NCI-H146 (cell line): ENCODE measurements around the gene GRB2.
"Not testable (repeated sequence)": the region's sequence is repeated elsewhere in the genome, so short reads cannot be mapped to it uniquely, and the experiment has no call there.

Source experiments
- DNase-seq: peaks from one replicate; lab custom pipeline; 2025; lab: John Stamatoyannopoulos, UW

Gene GRB2

GRCh38 chr17:75350029-75350428 lies 55.4 kb downstream of the GRB2 start:
- DNase-seq, result peak; percentile 21

GRCh38 chr17:75349589-75349988 lies 55.9 kb downstream of the GRB2 start:
- DNase-seq, result no peak

- DNase-seq, result no peak
Measured at GRCh38 chr17:75348386-75349012, 57.0 kb downstream of the GRB2 start.

DNA sequence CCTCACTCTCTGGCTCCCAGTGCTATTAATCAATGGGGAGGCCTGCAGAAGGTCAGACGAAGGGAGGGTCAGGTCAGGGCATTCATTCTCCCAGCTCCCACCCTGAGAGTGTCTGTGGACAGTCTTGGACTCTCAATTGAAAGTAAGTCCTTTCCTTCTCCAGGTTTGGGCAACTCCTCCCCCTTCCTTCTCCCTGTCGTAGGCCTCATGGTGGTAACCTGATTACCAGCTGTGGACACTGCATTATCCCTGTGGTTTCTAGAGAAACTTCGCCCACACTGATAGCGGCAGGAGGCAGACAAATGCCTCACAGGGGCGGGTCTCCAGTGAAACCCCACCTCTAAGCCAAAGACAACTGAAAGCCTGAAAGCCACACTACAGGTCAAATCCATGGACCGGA lies 58.6 kb downstream of the GRB2 start:
- DNase-seq, result peak; percentile 5

- not testable (repeated sequence) for DNase-seq
Measured at GRCh38 chr17:75346368-75346767, 59.1 kb downstream of the GRB2 start.

GRCh38 chr17:75345514-75346167 lies 59.8 kb downstream of the GRB2 start:
- DNase-seq, result no peak

- DNase-seq, result no peak
Measured at GRCh38 chr17:75344666-75345065, 60.8 kb downstream of the GRB2 start.

DNA sequence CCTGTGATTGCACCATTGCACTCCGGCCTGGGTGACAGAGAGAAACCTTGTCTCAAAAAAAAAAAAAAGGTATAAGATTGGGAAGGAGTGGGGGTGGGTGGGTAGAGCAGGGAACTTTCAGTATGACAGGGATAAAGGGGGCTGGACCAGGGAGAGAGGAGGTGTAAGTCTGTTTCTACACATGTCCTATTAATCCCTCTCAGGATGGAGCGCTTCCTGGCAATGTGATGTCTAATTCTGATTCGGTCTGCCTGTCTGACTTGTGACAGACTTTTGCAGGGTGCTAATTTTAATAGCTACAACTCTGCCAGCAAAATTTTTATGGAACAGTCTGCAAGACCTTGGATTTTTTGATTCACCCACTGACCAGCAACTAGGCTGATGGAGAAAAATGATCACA lies 62.5 kb downstream of the GRB2 start:
- no peak for DNase-seq

GRCh38 chr17:75341784-75342486 lies 63.5 kb downstream of the GRB2 start:
- no peak for DNase-seq

DNA sequence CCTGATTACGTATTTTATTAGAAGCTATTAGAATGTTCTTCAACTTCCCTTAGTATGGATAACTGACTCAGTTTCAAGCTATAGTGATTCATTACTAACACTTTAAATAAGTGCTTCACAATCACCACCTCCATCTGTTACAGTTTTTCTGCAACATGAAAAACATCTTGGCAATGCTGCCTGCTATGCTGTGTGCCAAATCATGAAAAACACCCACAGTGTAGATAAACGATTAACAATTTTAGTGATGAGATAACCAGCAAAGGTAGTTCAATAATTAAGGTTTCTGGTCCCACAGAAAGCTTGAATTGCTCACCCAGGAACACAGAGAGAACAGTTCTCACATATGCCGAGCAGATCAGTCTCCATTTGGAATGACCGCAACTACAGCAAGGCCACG lies 64.8 kb downstream of the GRB2 start:
- DNase-seq, result no peak

DNA sequence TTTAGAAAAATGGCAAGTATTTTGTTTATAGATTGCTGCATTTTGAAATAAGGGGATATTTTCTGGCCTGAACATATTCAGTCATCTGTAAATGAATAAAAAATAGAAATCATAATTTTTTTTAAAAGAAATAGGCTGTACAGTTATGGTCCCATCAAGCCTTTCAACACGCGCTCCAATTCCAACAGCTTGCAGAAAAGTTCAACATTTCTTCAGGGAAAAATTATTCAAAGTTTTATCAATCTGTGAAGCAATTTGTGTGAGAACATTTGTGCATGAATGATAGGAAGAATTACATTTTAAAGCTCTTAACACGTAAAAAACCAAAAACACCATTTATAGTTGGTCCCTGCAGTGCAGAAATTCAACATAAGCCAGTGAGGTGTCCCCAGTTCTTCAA lies 65.5 kb downstream of the GRB2 start:
- no peak for DNase-seq

GRCh38 chr17:75338335-75338734 lies 67.1 kb downstream of the GRB2 start:
- DNase-seq, result no peak

GRCh38 chr17:75335315-75335714 lies 70.2 kb downstream of the GRB2 start:
- DNase-seq, result no peak

DNA sequence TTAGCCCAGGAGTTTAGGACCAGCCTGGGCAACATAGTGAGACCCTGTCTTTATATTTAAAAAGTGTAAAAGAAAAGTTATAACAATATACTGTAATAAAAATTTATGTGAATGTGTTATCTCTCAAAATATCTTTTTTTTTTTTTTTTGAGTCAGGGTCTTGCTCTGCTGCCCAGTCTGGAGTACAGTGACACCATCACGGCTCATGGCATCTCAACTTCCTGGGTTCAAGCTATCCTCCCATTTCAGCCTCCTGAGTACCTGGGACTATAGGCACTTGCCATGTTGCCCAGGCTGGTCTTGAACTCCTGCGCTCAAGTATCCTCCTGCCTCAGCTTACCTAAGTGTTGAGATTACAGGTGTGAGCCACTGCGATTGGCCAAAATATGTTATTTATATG lies 70.8 kb downstream of the GRB2 start:
- no peak for DNase-seq

- no peak for DNase-seq
Measured at GRCh38 chr17:75331671-75332070, 73.8 kb downstream of the GRB2 start.

DNA sequence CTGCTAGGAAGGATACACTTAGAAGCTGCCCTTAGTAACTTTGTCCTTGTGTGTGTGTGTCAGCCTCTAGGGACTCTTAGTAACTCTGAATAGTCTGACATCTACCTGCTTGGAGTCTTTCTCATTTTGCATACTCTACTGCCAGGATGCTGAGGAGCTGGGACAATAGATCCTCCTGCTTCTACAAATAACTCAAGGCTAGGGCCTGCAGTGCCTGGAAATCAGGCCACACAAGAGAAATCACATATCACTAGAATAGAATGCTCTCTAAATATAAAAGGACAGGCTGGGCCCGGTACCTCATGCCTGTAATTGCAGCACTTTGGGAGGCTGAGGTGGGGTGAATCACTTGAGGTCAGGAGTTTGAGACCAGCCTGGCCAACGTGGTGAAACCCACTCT lies 77.7 kb downstream of the GRB2 start:
- no peak for DNase-seq

DNA sequence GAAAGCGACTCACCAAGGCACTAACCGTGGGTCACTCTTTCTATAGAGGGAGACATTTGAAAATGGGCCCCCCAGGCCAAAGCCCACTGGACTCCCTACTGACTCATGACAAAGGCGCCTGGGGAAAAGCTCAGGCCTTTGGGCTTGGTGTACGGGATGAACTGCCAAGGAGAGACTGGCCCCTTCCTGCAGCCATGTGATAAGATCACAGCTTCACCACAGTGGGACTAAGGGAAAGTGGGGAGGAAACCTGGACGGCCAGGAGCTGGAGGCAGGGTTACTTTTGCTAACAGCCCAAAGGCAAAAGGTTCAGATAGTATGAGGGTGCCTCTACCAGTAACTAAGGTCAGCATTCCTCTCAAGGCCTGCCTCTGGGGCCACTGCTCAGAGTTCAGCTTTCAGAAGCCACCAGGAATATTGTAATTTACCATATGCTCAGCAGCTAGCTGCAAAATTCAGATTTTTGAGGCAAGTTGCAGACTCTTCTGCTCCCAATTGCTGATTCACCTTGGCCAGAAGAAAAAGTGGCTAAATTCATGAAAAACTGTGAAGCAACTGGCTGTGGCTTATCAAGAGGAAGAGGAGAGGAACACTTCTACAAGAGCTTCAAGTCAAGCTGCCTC lies 79.1 kb downstream of the GRB2 start:
- no peak for DNase-seq

GRCh38 chr17:75325827-75326225 lies 79.7 kb downstream of the GRB2 start:
- DNase-seq, result no peak

GRCh38 chr17:75325348-75325747 lies 80.1 kb downstream of the GRB2 start:
- no peak for DNase-seq

DNA sequence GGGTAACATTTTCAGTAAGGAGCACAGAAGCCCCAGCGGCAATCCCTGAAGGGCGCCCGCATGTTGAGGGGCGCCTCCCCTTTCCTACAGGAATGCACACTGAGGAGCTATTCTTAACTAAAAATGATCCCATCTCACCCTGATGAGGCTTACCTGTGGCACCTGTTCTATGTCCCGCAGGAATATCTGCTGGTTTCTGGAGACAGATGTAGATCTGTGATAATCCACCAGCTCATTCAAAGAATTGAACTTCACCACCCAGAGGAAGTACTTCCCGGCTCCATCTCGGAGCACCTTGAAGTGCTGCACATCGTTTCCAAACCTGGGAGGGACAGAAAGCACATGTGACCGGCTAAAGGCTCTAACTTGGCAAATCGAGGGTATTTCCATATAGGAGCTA lies 84.0 kb downstream of the GRB2 start:
- no peak for DNase-seq

GRCh38 chr17:75319904-75320691 lies 85.4 kb downstream of the GRB2 start:
- DNase-seq, result no peak

DNA sequence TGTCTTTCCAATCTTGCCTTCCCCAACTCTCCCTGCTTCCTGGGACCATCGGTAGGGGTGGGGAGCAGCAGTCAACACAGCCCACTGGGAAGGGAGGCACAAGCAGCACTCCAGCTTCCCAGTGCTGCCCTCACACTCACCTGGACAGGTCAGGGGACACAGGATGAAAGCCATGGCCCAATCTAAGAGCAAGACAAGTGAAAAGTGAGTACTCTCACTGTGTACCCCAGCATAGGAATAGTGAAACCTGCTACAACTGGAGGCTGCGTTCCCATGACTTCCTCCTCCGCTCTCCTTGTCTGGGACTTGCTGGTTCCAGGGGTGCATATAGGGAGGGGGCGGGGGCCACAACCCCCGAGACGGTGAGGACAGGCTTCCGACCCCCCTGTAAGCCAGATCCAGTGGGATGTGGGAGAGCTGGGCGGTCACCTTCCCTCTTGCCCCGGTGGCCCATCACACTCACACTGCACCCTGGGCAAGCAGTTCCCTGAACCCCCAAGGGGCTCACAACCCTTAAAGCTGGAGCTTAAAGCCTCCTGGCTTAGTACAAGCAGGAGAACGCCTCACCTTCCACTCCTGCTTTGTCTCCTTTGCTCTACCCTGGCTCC lies 86.8 kb downstream of the GRB2 start:
- DNase-seq, result no peak
